ENCODE measurements around the gene PRPF31. TPM values are rescaled to one million over a fixed set of nuclear protein-coding genes. Genes with fewer than 3 reads are reported as not detected.

PRPF31 gene
- total and polyA plus RNA-seq, 9 of the 15 experiments (the other 6 are each of a cell fraction or from before 2014, with no cell fraction given) = 5.8 to 92.2 (median 69.2) TPM

DNA sequence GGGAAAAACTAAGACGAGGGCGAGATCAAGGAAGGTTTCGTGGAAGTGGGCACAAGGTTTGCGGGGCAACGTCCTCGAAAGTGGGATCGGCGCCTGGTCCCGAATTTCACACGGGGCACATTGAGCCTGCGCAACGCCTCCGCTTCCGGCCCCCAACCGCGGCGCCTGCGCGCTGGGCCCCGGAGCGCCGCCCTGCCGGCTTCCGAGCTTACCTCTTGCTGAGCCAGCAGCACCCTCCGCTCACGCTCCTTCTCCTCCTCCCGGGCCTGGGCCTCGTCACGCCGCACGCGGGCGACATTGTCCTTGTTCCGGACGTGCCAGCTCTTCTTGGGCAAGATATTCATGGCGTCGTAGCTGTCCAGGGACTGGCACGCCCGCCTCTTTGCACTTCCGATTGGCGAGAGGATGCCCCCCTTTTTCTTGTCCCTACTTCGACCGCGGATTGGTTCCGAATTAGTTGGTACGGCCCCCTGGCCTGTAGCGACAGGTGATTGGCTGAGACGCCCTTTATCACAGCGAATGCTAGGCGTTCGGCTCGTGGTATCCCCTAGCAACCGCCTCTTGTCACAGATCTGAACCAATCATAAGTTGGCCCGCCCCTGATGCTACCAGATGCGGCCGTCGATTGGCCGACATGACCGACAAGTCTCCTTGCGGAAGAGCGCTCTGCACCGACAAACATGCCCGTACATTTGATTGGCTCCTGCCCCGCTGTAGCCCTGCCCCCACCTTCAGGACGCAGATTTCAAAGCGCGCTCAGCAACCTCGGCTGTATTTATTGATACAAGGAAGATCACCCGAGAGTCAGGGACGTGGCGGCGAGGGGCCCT is 44.0 kb downstream of the PRPF31 start, which contains the start of gene LENG1 (continued):
- TF ChIP-seq BRCA1 (IDR thresholded peaks at IDR 0.05) (no peak), BRCA1 (CRISPR knock-in tag; IDR thresholded peaks at IDR 0.05) (no peak), PHB2 (IDR thresholded peaks at IDR 0.05; ENCODE audit: low read depth) (no peak), POLR2H (tag; IDR thresholded peaks at IDR 0.05; ENCODE audit: low read depth) (peak; percentile 75), ZNF274 (IDR thresholded peaks at IDR 0.05; ENCODE audit: borderline replicate concordance, low read depth, low read length) (no peak), NFYB (IDR thresholded peaks at IDR 0.05; ENCODE audit: extremely low read depth, insufficient read length) (peak; percentile 98), NFE2 (IDR thresholded peaks at IDR 0.05; ENCODE audit: low read depth) (no peak), NR2C2 (CRISPR knock-in tag; IDR thresholded peaks at IDR 0.05) (peak; percentile 36; the same call in 1 of the 2 replicates), NR2C2 (tag; IDR thresholded peaks at IDR 0.05) (no peak; the same call in 1 of the 2 replicates), SUPT5H (IDR thresholded peaks at IDR 0.05) (peak; percentile 86), TEAD4 (IDR thresholded peaks at IDR 0.05; ENCODE audit: low read length) (no peak), TEAD4 (CRISPR knock-in tag; IDR thresholded peaks at IDR 0.05; ENCODE audit: borderline replicate concordance) (no peak)
- TF ChIP-seq, protein P1, sequence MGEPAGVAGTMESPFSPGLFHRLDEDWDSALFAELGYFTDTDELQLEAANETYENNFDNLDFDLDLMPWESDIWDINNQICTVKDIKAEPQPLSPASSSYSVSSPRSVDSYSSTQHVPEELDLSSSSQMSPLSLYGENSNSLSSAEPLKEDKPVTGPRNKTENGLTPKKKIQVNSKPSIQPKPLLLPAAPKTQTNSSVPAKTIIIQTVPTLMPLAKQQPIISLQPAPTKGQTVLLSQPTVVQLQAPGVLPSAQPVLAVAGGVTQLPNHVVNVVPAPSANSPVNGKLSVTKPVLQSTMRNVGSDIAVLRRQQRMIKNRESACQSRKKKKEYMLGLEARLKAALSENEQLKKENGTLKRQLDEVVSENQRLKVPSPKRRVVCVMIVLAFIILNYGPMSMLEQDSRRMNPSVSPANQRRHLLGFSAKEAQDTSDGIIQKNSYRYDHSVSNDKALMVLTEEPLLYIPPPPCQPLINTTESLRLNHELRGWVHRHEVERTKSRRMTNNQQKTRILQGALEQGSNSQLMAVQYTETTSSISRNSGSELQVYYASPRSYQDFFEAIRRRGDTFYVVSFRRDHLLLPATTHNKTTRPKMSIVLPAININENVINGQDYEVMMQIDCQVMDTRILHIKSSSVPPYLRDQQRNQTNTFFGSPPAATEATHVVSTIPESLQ (CRISPR knock-in tag; IDR thresholded peaks at IDR 0.05) = no peak
- TF ChIP-seq, protein P2, sequence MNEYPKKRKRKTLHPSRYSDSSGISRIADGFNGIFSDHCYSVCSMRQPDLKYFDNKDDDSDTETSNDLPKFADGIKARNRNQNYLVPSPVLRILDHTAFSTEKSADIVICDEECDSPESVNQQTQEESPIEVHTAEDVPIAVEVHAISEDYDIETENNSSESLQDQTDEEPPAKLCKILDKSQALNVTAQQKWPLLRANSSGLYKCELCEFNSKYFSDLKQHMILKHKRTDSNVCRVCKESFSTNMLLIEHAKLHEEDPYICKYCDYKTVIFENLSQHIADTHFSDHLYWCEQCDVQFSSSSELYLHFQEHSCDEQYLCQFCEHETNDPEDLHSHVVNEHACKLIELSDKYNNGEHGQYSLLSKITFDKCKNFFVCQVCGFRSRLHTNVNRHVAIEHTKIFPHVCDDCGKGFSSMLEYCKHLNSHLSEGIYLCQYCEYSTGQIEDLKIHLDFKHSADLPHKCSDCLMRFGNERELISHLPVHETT (CRISPR knock-in tag; conservative IDR thresholded peaks at IDR 0.05 in 1 of 2, IDR thresholded peaks at IDR 0.05 in 1 of 2) = no peak
- TF ChIP-seq, protein P3, sequence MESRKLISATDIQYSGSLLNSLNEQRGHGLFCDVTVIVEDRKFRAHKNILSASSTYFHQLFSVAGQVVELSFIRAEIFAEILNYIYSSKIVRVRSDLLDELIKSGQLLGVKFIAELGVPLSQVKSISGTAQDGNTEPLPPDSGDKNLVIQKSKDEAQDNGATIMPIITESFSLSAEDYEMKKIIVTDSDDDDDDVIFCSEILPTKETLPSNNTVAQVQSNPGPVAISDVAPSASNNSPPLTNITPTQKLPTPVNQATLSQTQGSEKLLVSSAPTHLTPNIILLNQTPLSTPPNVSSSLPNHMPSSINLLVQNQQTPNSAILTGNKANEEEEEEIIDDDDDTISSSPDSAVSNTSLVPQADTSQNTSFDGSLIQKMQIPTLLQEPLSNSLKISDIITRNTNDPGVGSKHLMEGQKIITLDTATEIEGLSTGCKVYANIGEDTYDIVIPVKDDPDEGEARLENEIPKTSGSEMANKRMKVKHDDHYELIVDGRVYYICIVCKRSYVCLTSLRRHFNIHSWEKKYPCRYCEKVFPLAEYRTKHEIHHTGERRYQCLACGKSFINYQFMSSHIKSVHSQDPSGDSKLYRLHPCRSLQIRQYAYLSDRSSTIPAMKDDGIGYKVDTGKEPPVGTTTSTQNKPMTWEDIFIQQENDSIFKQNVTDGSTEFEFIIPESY (CRISPR knock-in tag; IDR thresholded peaks at IDR 0.05) = no peak
- TF ChIP-seq, protein P4, sequence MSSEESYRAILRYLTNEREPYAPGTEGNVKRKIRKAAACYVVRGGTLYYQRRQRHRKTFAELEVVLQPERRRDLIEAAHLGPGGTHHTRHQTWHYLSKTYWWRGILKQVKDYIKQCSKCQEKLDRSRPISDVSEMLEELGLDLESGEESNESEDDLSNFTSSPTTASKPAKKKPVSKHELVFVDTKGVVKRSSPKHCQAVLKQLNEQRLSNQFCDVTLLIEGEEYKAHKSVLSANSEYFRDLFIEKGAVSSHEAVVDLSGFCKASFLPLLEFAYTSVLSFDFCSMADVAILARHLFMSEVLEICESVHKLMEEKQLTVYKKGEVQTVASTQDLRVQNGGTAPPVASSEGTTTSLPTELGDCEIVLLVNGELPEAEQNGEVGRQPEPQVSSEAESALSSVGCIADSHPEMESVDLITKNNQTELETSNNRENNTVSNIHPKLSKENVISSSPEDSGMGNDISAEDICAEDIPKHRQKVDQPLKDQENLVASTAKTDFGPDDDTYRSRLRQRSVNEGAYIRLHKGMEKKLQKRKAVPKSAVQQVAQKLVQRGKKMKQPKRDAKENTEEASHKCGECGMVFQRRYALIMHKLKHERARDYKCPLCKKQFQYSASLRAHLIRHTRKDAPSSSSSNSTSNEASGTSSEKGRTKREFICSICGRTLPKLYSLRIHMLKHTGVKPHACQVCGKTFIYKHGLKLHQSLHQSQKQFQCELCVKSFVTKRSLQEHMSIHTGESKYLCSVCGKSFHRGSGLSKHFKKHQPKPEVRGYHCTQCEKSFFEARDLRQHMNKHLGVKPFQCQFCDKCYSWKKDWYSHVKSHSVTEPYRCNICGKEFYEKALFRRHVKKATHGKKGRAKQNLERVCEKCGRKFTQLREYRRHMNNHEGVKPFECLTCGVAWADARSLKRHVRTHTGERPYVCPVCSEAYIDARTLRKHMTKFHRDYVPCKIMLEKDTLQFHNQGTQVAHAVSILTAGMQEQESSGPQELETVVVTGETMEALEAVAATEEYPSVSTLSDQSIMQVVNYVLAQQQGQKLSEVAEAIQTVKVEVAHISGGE (CRISPR knock-in tag; IDR thresholded peaks at IDR 0.05) = peak in 2 of 3 experiments; percentile 53 to 93; a peak in 3 of 6 replicates
